HepG2 (cell line): ENCODE data around the gene SIGLEC14. TPM values are rescaled to one million over a fixed set of nuclear protein-coding genes. Genes with fewer than 3 reads are reported as not detected.

Experiments used
- GLI4 ChIP-seq: sonication (generic); formaldehyde crosslinking; IDR thresholded peaks from 2 replicates; pipeline ENCODE4 v1.5.1; 2020; ENCODE audit warnings: missing genetic modification reagents, mild to moderate bottlenecking, moderate library complexity, borderline replicate concordance
- HDAC6 ChIP-seq: fragments of 200-600 bp; sonication (generic); IDR thresholded peaks from 2 replicates; pipeline ENCODE4 v1.7.0; 2017; ENCODE audit warnings: mild to moderate bottlenecking, antibody characterized with exemption, low read length, low read depth
- HOXD1 ChIP-seq: sonication (generic); formaldehyde crosslinking; IDR thresholded peaks from 2 replicates; pipeline ENCODE4 v1.5.0; 2020; ENCODE audit warnings: missing genetic modification reagents
- KDM2A ChIP-seq: sonication (generic); formaldehyde crosslinking; IDR thresholded peaks from 2 replicates; pipeline ENCODE4 v1.4.0; 2020; ENCODE audit warnings: low read depth, missing genetic modification reagents, borderline replicate concordance
- MBD4 ChIP-seq: IDR thresholded peaks from 2 replicates; pipeline ENCODE4 v1.6.1; 2012; ENCODE audit warnings: low read length, inconsistent platforms, borderline replicate concordance
- MXI1 ChIP-seq: IDR thresholded peaks from 3 replicates; pipeline ENCODE4 v1.6.1; 2012; ENCODE audit warnings: low read depth, low read length, inconsistent platforms, borderline replicate concordance
- NAIF1 ChIP-seq: sonication (generic); formaldehyde crosslinking; IDR thresholded peaks from 2 replicates; pipeline ENCODE4 v1.5.0; 2020; ENCODE audit warnings: mild to moderate bottlenecking, missing genetic modification reagents, borderline replicate concordance
- NFIC ChIP-seq: IDR thresholded peaks from 2 replicates; pipeline ENCODE4 v1.6.1; 2012; ENCODE audit warnings: mild to moderate bottlenecking, low read length, inconsistent platforms
- NPAS2 ChIP-seq: sonication (generic); formaldehyde crosslinking; IDR thresholded peaks from 2 replicates; pipeline ENCODE4 v1.8.0; 2022; ENCODE audit warnings: mild to moderate bottlenecking, missing genetic modification reagents, borderline replicate concordance
- RARG ChIP-seq: sonication (generic); formaldehyde crosslinking; IDR thresholded peaks from 2 replicates; pipeline ENCODE4 v1.4.0; 2020; ENCODE audit warnings: low read depth, mild to moderate bottlenecking, missing genetic modification reagents
- SCMH1 ChIP-seq: sonication (generic); formaldehyde crosslinking; IDR thresholded peaks from 2 replicates; pipeline ENCODE4 v1.9.0; 2021; ENCODE audit warnings: missing genetic modification reagents, mild to moderate bottlenecking, borderline replicate concordance
- ZFP82 ChIP-seq: sonication (generic); formaldehyde crosslinking; IDR thresholded peaks from 2 replicates; pipeline ENCODE4 v1.5.1; 2020; ENCODE audit warnings: mild to moderate bottlenecking, missing genetic modification reagents, borderline replicate concordance
- ZNF710 ChIP-seq: sonication (generic); formaldehyde crosslinking; IDR thresholded peaks from 2 replicates; pipeline ENCODE4 v1.5.0; 2020; ENCODE audit warnings: mild to moderate bottlenecking, missing genetic modification reagents, borderline replicate concordance
- ZNF780A ChIP-seq: sonication (generic); formaldehyde crosslinking; IDR thresholded peaks from 2 replicates; pipeline ENCODE4 v1.8.0; 2022; ENCODE audit warnings: mild to moderate bottlenecking, missing genetic modification reagents, moderate library complexity
- ZSCAN31 ChIP-seq: sonication (generic); formaldehyde crosslinking; IDR thresholded peaks from 2 replicates; pipeline ENCODE4 v1.5.0; 2020; ENCODE audit warnings: low read depth, mild to moderate bottlenecking, missing genetic modification reagents
- polyA plus RNA-seq, 8 experiments: library from polyadenylated mRNA; depleted of rRNA in 3 of 8; stranded (reverse) in 7 of 8; unstranded in 1 of 8; fragments of >200 nt; fragmentation: Illumina TruSeq in 4 of 8; extraction: Trizol in 4 of 8; gene quantifications; 2 replicates each; pipeline versions ENCODE4 v1.2.1 to v1.2.3, GENCODE V29; 2011 to 2016; ENCODE audit warnings: low read depth in 4 of 8, missing spikeins in 1 of 8, mixed read lengths in 1 of 8; ENCODE audit not compliant: insufficient read depth in 1 of 8
- total RNA-seq, 5 experiments: library from RNA; depleted of rRNA; stranded (reverse); fragments of >200 nt; fragmentation: Illumina TruSeq; extraction: Trizol; gene quantifications; 2 replicates each; pipeline ENCODE4 v1.2.3, GENCODE V29; 2016; ENCODE audit warnings: low read depth in 1 of 5
- TF ChIP-seq, protein P1 (sequence below): IDR thresholded peaks from 2 replicates; pipeline ENCODE4 v1.6.1; 2012; ENCODE audit warnings: inconsistent platforms
- TF ChIP-seq, protein P2 (sequence below): sonication (generic); formaldehyde crosslinking; IDR thresholded peaks from 2 replicates; pipeline ENCODE4 v1.4.0; 2020; ENCODE audit warnings: mild to moderate bottlenecking, missing genetic modification reagents, borderline replicate concordance
- TF ChIP-seq, protein P3 (sequence below): IDR thresholded peaks from 2 replicates; pipeline ENCODE4 v1.6.1; 2016; ENCODE audit warnings: missing compliant biosample characterization, missing genetic modification reagents, borderline replicate concordance
- TF ChIP-seq, protein P4 (sequence below): sonication (generic); formaldehyde crosslinking; IDR thresholded peaks from 2 replicates; pipeline ENCODE4 v1.5.0; 2020; ENCODE audit warnings: missing genetic modification reagents

SIGLEC14 gene
- total and polyA plus RNA-seq, 2 of the 13 experiments (the other 11 are each of a cell fraction or from before 2014, with no cell fraction given), result 0.05 to 0.09 TPM

DNA sequence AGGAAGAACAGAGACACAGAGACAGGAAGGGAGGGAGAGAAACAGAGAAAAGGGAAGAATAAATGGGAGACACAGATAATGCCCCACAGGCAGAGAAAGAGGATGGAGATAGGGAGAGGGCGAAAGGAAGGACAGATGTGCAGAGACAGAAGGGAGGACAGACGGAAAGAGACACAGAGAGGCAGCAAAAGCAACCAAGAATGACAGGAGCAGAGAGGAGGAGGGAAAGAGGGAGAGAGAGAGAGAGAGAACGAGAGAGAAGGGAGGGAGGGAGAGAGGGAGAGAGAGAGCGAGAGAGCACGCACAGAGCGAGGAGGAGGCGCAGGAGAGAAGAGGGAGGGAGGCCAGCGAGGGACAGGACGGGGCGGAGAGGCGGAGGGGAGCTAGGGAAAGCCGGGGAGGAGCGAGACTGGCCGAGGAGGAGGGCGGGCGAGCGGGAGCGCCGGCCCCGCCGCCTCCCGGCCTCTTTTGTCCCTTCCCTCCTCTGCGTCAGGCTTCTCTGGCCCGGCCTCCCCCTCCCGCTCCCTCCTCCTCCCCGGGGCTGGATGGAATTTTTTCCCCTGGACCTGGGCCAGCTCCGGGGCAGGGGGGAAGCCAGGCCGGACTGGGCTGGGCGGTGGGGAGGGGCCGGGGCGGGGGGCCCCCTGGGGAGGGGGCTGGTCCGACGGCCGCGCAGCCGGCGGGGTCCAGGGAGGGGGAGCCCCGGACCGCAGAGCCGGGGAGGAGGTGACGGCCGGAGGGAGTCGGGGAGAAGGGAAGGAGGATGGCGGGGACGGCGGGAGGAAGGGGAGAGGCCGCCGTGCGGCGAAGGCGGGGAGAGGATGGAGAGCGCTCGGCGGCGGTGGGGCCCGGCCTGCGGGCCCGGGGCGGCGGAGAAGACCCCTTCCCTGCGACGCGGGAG lies 42.3 kb upstream of the SIGLEC14 start (continued):
- no peak for TF ChIP-seq NAIF1
- TF ChIP-seq MBD4, result no peak
- TF ChIP-seq, protein P1, sequence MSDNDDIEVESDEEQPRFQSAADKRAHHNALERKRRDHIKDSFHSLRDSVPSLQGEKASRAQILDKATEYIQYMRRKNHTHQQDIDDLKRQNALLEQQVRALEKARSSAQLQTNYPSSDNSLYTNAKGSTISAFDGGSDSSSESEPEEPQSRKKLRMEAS, result no peak
- no peak for TF ChIP-seq ZSCAN31
- TF ChIP-seq, protein P2, sequence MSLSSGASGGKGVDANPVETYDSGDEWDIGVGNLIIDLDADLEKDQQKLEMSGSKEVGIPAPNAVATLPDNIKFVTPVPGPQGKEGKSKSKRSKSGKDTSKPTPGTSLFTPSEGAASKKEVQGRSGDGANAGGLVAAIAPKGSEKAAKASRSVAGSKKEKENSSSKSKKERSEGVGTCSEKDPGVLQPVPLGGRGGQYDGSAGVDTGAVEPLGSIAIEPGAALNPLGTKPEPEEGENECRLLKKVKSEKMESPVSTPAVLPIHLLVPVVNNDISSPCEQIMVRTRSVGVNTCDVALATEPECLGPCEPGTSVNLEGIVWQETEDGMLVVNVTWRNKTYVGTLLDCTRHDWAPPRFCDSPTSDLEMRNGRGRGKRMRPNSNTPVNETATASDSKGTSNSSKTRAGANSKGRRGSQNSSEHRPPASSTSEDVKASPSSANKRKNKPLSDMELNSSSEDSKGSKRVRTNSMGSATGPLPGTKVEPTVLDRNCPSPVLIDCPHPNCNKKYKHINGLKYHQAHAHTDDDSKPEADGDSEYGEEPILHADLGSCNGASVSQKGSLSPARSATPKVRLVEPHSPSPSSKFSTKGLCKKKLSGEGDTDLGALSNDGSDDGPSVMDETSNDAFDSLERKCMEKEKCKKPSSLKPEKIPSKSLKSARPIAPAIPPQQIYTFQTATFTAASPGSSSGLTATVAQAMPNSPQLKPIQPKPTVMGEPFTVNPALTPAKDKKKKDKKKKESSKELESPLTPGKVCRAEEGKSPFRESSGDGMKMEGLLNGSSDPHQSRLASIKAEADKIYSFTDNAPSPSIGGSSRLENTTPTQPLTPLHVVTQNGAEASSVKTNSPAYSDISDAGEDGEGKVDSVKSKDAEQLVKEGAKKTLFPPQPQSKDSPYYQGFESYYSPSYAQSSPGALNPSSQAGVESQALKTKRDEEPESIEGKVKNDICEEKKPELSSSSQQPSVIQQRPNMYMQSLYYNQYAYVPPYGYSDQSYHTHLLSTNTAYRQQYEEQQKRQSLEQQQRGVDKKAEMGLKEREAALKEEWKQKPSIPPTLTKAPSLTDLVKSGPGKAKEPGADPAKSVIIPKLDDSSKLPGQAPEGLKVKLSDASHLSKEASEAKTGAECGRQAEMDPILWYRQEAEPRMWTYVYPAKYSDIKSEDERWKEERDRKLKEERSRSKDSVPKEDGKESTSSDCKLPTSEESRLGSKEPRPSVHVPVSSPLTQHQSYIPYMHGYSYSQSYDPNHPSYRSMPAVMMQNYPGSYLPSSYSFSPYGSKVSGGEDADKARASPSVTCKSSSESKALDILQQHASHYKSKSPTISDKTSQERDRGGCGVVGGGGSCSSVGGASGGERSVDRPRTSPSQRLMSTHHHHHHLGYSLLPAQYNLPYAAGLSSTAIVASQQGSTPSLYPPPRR (CRISPR knock-in tag), result no peak
- TF ChIP-seq MXI1, result no peak
- no peak for TF ChIP-seq HDAC6
- no peak for TF ChIP-seq ZFP82 (CRISPR knock-in tag)
- no peak for TF ChIP-seq SCMH1 (CRISPR knock-in tag)
- TF ChIP-seq ZNF710 (CRISPR knock-in tag), result peak; percentile 92
- no peak for TF ChIP-seq NFIC
- TF ChIP-seq ZNF780A (CRISPR knock-in tag), result no peak
- TF ChIP-seq, protein P3, sequence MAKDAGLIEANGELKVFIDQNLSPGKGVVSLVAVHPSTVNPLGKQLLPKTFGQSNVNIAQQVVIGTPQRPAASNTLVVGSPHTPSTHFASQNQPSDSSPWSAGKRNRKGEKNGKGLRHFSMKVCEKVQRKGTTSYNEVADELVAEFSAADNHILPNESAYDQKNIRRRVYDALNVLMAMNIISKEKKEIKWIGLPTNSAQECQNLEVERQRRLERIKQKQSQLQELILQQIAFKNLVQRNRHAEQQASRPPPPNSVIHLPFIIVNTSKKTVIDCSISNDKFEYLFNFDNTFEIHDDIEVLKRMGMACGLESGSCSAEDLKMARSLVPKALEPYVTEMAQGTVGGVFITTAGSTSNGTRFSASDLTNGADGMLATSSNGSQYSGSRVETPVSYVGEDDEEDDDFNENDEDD (CRISPR knock-in tag), result no peak
- TF ChIP-seq KDM2A (CRISPR knock-in tag), result no peak
- TF ChIP-seq RARG, result no peak
- TF ChIP-seq, protein P4, sequence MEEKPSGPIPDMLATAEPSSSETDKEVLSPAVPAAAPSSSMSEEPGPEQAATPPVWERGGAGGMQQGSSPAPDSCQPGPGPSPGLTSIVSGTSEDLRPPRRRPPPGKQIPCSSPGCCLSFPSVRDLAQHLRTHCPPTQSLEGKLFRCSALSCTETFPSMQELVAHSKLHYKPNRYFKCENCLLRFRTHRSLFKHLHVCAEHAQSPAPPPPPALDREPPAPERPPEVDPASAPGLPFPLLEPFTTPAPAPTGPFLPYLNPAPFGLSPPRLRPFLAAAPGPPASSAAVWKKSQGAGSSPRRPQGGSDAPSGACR, result no peak
- no peak for TF ChIP-seq GLI4 (CRISPR knock-in tag)
- TF ChIP-seq HOXD1, result no peak
- TF ChIP-seq NPAS2 (CRISPR knock-in tag), result no peak
